SK-N-SH (cell line): Measurements from ENCODE around the gene FBXL5. TPM values are rescaled to one million over a fixed set of nuclear protein-coding genes. Genes with fewer than 3 reads are reported as not detected.

Experiments
- CTCF ChIA-PET: fragments of 300-600, 350-600 bp; formaldehyde crosslinking; extraction: SDS; loops from one replicate; lab custom pipeline; 2021; lab: Yijun Ruan, JAX
- POLR2A ChIA-PET: fragments of 350-600 bp; sonication (Branson Sonifier 250); formaldehyde crosslinking; extraction: SDS; loops from one replicate; lab custom pipeline; 2020; ENCODE audit warnings: antibody characterized with exemption, inconsistent platforms; lab: Yijun Ruan, JAX
- DNase-seq: peaks from one replicate; pipeline ENCODE4 v3.0.0; 2012
- H2AFZ ChIP-seq: fragments of 200-600 bp; sonication (generic); 2 replicates; pipeline ENCODE4 v1.8.1; 2016; ENCODE audit warnings: antibody characterized with exemption, mild to moderate bottlenecking, low read depth
- H3F3A ChIP-seq: fragments of 200-600 bp; sonication (generic); replicated peaks from 2 replicates; pipeline ENCODE3; 2016; ENCODE audit warnings: antibody characterized with exemption, mild to moderate bottlenecking; ENCODE audit not compliant: insufficient read depth
- H3K27ac ChIP-seq, 2 experiments: fragments of 200-500 bp in 1 of 2; fragments of 200-600 bp in 1 of 2; sonication (Bioruptor generic) in 1 of 2; sonication (generic), shearing (Covaris generic) in 1 of 2; 2 replicates each; pipeline versions ENCODE4 v1.5.1 to v1.6.1; 2014 to 2016; ENCODE audit warnings: low read depth in 2 of 2, inconsistent platforms in 1 of 2, low read length in 1 of 2, mild to moderate bottlenecking in 1 of 2, mixed read lengths in 1 of 2
- H3K27me3 ChIP-seq: fragments of 200-600 bp; sonication (generic), shearing (Covaris generic); 2 replicates; pipeline ENCODE4 v1.6.1; 2016; ENCODE audit warnings: mixed run types; ENCODE audit not compliant: insufficient read depth
- H3K36me3 ChIP-seq, 2 experiments: fragments of 200-500 bp in 1 of 2; fragments of 200-600 bp in 1 of 2; sonication (Bioruptor generic) in 1 of 2; sonication (generic) in 1 of 2; replicated peaks in 1 of 2; 2 replicates each; pipeline versions ENCODE3 to v1.5.1; 2014 to 2016; ENCODE audit warnings: low read length in 1 of 2, mild to moderate bottlenecking in 1 of 2; ENCODE audit not compliant: insufficient read depth in 2 of 2, control insufficient read depth in 1 of 2
- H3K4me1 ChIP-seq, 2 experiments: fragments of 200-500 bp in 1 of 2; fragments of 200-600 bp in 1 of 2; sonication (Bioruptor generic) in 1 of 2; sonication (generic), shearing (Covaris generic) in 1 of 2; 2 replicates each; pipeline versions ENCODE4 v1.5.1 to v1.6.1; 2014 to 2016; ENCODE audit warnings: low read depth in 1 of 2, low read length in 1 of 2, mixed run types in 1 of 2; ENCODE audit not compliant: insufficient read depth in 2 of 2, control insufficient read depth in 1 of 2
- H3K4me2 ChIP-seq: fragments of 200-600 bp; sonication (generic), shearing (Covaris generic); 2 replicates; pipeline ENCODE4 v1.6.1; 2017; ENCODE audit warnings: mixed run types
- H3K4me3 ChIP-seq, 2 experiments: fragments of 200-500 bp in 1 of 2; fragments of 200-600 bp in 1 of 2; sonication (Bioruptor generic) in 1 of 2; sonication (generic), shearing (Covaris generic) in 1 of 2; 2 replicates each; pipeline versions ENCODE4 v1.5.1 to v1.8.1; 2014 to 2016; ENCODE audit warnings: low read depth in 2 of 2, inconsistent platforms in 1 of 2, low read length in 1 of 2, mild to moderate bottlenecking in 1 of 2, mixed read lengths in 1 of 2, moderate library complexity in 1 of 2
- H3K79me2 ChIP-seq: fragments of 200-600 bp; sonication (generic); 2 replicates; pipeline ENCODE4 v1.8.1; 2017; ENCODE audit warnings: mild to moderate bottlenecking; ENCODE audit not compliant: insufficient read depth
- H3K9ac ChIP-seq: fragments of 200-600 bp; sonication (generic); 2 replicates; pipeline ENCODE4 v1.6.1; 2017; ENCODE audit warnings: mixed run types
- H3K9me2 ChIP-seq: fragments of 200-600 bp; sonication (generic); 2 replicates; pipeline ENCODE4 v1.6.1; 2017; ENCODE audit warnings: mixed run types
- H3K9me3 ChIP-seq: fragments of 200-600 bp; sonication (generic); 2 replicates; pipeline ENCODE4 v1.6.1; 2017; ENCODE audit warnings: mixed run types, mild to moderate bottlenecking, moderate library complexity
- H4K20me1 ChIP-seq: fragments of 200-600 bp; sonication (generic); 2 replicates; pipeline ENCODE4 v1.6.1; 2017; ENCODE audit warnings: mild to moderate bottlenecking, mixed run types; ENCODE audit not compliant: insufficient read depth
- CHD2 ChIP-seq: fragments of 150-350 bp; IDR thresholded peaks from 2 replicates; pipeline ENCODE4 v1.6.1; 2018; ENCODE audit warnings: low read length; ENCODE audit not compliant: partially characterized antibody
- FOXM1 ChIP-seq: IDR thresholded peaks from 2 replicates; pipeline ENCODE4 v1.4.0; 2012; ENCODE audit warnings: low read depth, mild to moderate bottlenecking
- GABPA ChIP-seq: IDR thresholded peaks from 2 replicates; pipeline ENCODE4 v1.4.0; 2012; ENCODE audit warnings: low read depth, mild to moderate bottlenecking
- GATA2 ChIP-seq: sonication (generic); formaldehyde crosslinking; IDR thresholded peaks from 2 replicates; pipeline ENCODE4 v1.5.0; 2020; ENCODE audit warnings: mild to moderate bottlenecking, missing genetic modification reagents
- MEF2A ChIP-seq: IDR thresholded peaks from 2 replicates; pipeline ENCODE4 v1.4.0; 2012; ENCODE audit warnings: low read depth, borderline replicate concordance
- NFIC ChIP-seq: IDR thresholded peaks from 2 replicates; pipeline ENCODE4 v1.4.0; 2012; ENCODE audit warnings: borderline replicate concordance
- SIN3A ChIP-seq: IDR thresholded peaks from 2 replicates; pipeline ENCODE4 v1.6.1; 2012; ENCODE audit warnings: low read depth, mild to moderate bottlenecking, low read length, moderate library complexity, borderline replicate concordance
- USF2 ChIP-seq: fragments of 150-350 bp; IDR thresholded peaks from 2 replicates; pipeline ENCODE4 v1.6.1; 2017; ENCODE audit warnings: antibody characterized with exemption, low read length, low read depth, borderline replicate concordance
- WGBS: methylation state at CpG from one replicate; pipeline ENCODE4 v1.1.6; 2017; ENCODE audit warnings: low lambda C conversion rate; 5-methylcytosine and 5-hydroxymethylcytosine counted together
- polyA plus RNA-seq, 3 experiments: library from polyadenylated mRNA; depleted of rRNA; stranded (reverse); fragments of >200 nt; gene quantifications; 2 replicates each; pipeline ENCODE4 v1.2.3, GENCODE V29; 2012

FBXL5 gene
- polyA plus RNA-seq, 1 of the 3 experiments (the other 2 are of a cell fraction) = 13.5 TPM

GRCh38 chr4:15654593-15655222, 449 bp downstream of the FBXL5 start:
- Histone ChIP-seq H3K9me2 (no peaks in the 10 kb centered on the region), H3K9me3 (no peaks in the 10 kb centered on the region), H3K4me1 (peaks cover 19 to 22% of the 10 kb centered on the region in 2 experiments; a peak in 3 of 4 replicates), H3K4me2 (peak overlapping the region; percentile 85), H3K27ac (peak overlapping the region; percentile 91 to 92), H3K36me3 (peaks cover 4 to 7% of the 10 kb centered on the region in 2 experiments), H3K4me3 (peak overlapping the region; percentile 71 to 91), H4K20me1 (peaks cover 14% of the 10 kb centered on the region), H3F3A (peaks cover 32% of the 10 kb centered on the region), H3K27me3 (no peaks in the 10 kb centered on the region), H2AFZ (no peak overlapping the region), H3K79me2 (peaks cover 51% of the 10 kb centered on the region), H3K9ac (peak overlapping the region; percentile 87)
- TF ChIP-seq SIN3A (peak; percentile 40; the same call in 1 of the 2 replicates), MEF2A (no peak), CHD2 (no peak), GATA2 (CRISPR knock-in tag) (no peak), FOXM1 (no peak), NFIC (0 out of 2 replicates have a peak, but pooled peaks have one; percentile 1), USF2 (no peak), GABPA (no peak)
- no peak for DNase-seq
- POLR2A ChIA-PET = interaction anchor here (0.7 to 3.2 kb wide), 3 partner anchors 21 to 175 kb away, joined by 3 to 20 read pairs (median 15); partner anchors contain the start of gene FAM200B
- CTCF ChIA-PET = interaction anchor here (0.6 to 1.8 kb wide), 4 partner anchors 9 to 551 kb away, joined by 3 to 17 read pairs (median 3); no protein-coding TSS in a partner anchor
- WGBS = 4% methylated on average over 5 of the region's 66 CpGs

- peak; percentile 54 for DNase-seq
- no peak for TF ChIP-seq SIN3A
- peak; percentile 31; the same call in 1 of the 2 replicates for TF ChIP-seq GATA2 (CRISPR knock-in tag)
- 0 out of 2 replicates have a peak, but pooled peaks have one; percentile 5 for TF ChIP-seq NFIC
- H3K9ac ChIP-seq = peak overlapping the region; percentile 87
- peaks cover 33% of the 10 kb centered on the region for H3F3A ChIP-seq
- no peaks in the 10 kb centered on the region for H3K9me2 ChIP-seq
- H3K4me3 ChIP-seq = peak overlapping the region; percentile 71 to 91
- H3K36me3 ChIP-seq = peaks cover 2 to 4% of the 10 kb centered on the region in 2 experiments
- no peaks in the 10 kb centered on the region for H3K9me3 ChIP-seq
- peaks cover 18% of the 10 kb centered on the region for H4K20me1 ChIP-seq
- H3K4me1 ChIP-seq = peaks cover 19 to 22% of the 10 kb centered on the region in 2 experiments; a peak in 3 of 4 replicates
- POLR2A ChIA-PET = interaction anchor here (2.8 to 3.2 kb wide), 2 partner anchors 27 to 175 kb away, joined by 15 to 20 read pairs; partner anchors contain the start of gene FAM200B
- no peak overlapping the region for H2AFZ ChIP-seq
- 2% methylated on average over 7 of the region's 7 CpGs for WGBS
- peaks cover 57% of the 10 kb centered on the region for H3K79me2 ChIP-seq
- H3K4me2 ChIP-seq = peak overlapping the region; percentile 85
- H3K27me3 ChIP-seq = no peaks in the 10 kb centered on the region
- CTCF ChIA-PET = interaction anchor here (0.6 to 1.8 kb wide), 5 partner anchors 9 to 552 kb away, joined by 3 to 17 read pairs (median 3); partner anchors contain the start of gene FAM200B
- H3K27ac ChIP-seq = peak overlapping the region; percentile 91 to 92
Measured at GRCh38 chr4:15653864-15654592, 1.1 kb downstream of the FBXL5 start.
